ENCODE measurements around the gene CHP1. TPM values are rescaled to one million over a fixed set of nuclear protein-coding genes. Genes with fewer than 3 reads are reported as not detected.
"Not testable (repeated sequence)": the region's sequence is repeated elsewhere in the genome, so short reads cannot be mapped to it uniquely, and the experiment has no call there.

CHP1 gene
- total and polyA plus RNA-seq, 8 donors: 51.2 to 207 (median 59.0) TPM

DNA sequence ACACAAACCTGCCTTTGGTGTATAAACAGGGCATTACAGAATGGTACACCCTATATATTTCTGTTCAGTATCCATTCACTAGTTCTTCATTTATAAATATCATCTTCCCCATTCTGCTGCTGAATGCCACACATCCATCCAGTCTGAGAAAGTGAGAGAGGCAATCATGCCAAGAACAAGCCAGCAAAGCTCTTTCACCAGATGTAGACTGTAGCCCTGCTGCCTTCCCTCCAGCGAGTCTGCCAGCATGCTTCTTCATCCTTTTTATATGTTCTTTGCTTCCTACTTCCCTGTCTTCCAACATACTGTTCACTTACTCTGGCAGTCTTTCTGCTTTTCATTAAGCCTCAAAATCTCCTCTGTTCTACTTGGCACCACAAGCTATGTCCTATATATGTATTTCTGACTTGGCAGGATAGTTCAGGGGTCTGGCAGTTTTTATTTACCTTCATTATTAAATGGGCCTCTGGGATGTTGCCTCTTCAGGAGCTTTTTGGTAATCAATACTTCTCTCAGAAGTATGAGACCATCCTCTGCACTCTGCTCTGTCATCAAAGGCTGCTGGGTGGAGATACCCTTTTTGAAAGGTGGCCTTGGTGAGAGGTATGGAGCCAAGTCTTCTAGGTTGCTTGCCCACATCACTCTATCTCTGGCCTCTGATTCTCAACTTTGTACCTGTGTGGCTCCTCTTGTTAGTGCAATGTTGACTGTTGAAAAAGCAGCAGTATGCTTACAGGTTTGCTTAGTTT is 48.6 kb downstream of the CHP1 start:
- no peak for ATAC-seq

DNA sequence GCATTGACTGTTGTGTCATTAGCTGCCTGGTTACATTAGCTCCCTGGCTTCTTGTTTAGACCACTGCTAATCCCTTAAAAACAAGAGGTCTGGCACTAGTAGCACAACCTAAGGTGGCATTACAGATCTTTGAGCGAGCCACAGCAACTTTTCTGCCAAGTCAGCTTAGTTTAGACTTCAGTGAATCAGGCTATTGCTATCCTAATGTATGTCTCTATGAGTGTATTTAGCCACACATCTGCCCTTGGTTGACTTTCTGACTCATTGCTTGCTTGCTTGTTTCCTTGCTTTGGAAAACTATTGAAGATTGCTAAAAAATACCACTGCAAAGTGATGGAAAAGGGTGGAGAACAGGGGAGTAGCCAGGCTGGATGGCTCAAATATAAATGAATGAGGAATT is 50.2 kb downstream of the CHP1 start:
- no peak overlapping the region for H3K4me3 ChIP-seq
- DNase-seq: no peak
- H3K9me3 ChIP-seq: no peaks in the 10 kb centered on the region
- peaks cover 0 to 48% of the 10 kb centered on the region in 2 donors for H3K36me3 ChIP-seq
- no peaks in the 10 kb centered on the region for H3K27me3 ChIP-seq
- intact Hi-C loops (cut with DNase I): no loop called here
- ATAC-seq: no peak
- peaks cover 0 to 21% of the 10 kb centered on the region in 2 donors for H3K4me1 ChIP-seq
- H3K27ac ChIP-seq: no peak overlapping the region
- no peak for TF ChIP-seq CTCF (IDR thresholded peaks at IDR 0.05)

More for the DNA sequence above, 48.6 kb downstream of the CHP1 start:
- DNase-seq: no peak
- intact Hi-C loops (cut with DNase I): no loop called here
- Histone ChIP-seq H3K4me3 (no peak overlapping the region), H3K27me3 (no peaks in the 10 kb centered on the region), H3K27ac (no peak overlapping the region), H3K36me3 (peaks cover 0 to 52% of the 10 kb centered on the region in 2 donors), H3K4me1 (peaks cover 0 to 6% of the 10 kb centered on the region in 2 donors), H3K9me3 (no peaks in the 10 kb centered on the region)
- no peak for TF ChIP-seq CTCF (IDR thresholded peaks at IDR 0.05)

GRCh38 chr15:41282436-41282835 is 51.4 kb downstream of the CHP1 start:
- H3K27ac ChIP-seq; H3K27me3 ChIP-seq; H3K9me3 ChIP-seq; H3K4me3 ChIP-seq; DNase-seq; intact Hi-C loops (cut with DNase I); ATAC-seq: not testable (repeated sequence)
- Histone ChIP-seq H3K36me3 (peaks cover 0 to 48% of the 10 kb centered on the region in 2 donors), H3K4me1 (peaks cover 0 to 33% of the 10 kb centered on the region in 2 donors)

DNA sequence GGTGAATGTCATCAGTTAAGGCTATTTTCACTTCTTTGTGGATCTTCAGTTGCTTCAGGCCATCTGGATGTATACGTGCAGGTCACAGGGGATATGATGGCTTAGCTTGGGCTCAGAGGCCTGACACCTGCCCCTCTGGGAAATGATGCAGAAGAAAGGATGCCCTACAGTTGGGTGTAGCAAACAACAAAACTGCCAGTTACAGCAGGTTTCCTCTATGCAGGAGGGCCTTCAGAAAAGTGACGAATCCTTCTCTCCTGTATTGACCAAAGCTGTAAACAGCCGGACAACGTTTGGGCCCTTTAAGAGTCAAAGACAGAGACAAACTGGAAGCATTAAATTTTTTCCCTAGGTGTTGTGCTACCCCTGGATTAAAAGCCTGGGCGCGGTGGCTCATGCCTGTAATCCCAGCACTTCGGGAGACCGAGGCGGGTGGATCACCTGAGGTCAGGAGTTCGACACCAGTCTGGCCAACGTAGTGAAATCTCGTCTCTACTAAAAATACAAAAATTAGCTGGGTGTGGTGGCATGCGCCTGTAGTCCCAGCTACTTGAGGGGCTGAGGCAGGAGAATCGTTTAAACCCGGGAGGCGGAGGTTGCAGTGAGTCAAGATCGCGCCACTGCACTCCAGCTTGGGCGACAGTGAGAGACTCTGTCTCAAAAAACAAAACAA is 52.0 kb downstream of the CHP1 start:
- Histone ChIP-seq H3K27ac (peak overlapping the region; percentile 85 to 90), H3K4me1 (peaks cover 0 to 40% of the 10 kb centered on the region in 2 donors), H3K36me3 (peaks cover 0 to 50% of the 10 kb centered on the region in 2 donors), H3K4me3 (peak overlapping the region; percentile 80 to 95)
- DNase-seq; H3K9me3 ChIP-seq; intact Hi-C loops (cut with DNase I); H3K27me3 ChIP-seq; ATAC-seq: not testable (repeated sequence)

DNA sequence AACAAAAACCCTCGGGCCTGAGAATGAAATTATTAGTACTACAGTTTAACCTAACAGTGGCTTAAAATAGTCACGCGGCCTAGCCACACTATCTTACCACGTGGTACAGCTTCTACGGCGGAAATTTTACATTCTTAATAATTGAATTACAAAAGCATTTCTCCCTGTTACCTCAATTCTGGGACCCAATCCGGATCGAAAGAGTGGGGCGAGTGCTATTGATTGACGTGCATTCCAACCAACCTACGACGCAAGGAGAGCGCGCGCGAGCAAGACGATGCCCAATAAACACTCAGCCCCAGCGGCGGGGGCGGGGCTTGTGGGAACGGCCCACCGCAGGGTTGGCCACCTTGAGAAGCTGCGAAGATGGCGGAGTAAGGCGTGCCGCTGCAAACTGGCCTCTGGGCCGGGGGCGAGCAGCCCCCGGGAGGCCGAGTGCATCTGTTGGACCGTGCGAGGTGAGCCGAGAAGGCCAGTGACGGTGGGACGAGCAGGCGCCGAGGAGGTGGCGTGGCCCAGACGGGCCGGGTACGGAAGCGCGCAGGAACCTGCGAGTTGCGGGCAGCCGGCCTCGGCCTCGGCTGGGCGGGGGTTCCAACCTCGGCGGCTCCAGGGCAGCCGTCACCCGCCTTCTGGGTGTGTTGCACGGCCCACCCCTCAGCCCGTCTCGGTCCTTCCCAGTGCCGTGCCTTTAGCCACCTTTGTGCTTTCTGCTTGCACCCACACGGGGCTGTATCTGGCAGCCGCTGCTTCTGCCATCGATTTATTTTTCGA is 52.8 kb downstream of the CHP1 start:
- Histone ChIP-seq H3K27ac (peak overlapping the region; percentile 85 to 90), H3K9me3 (no peaks in the 10 kb centered on the region), H3K27me3 (no peaks in the 10 kb centered on the region), H3K36me3 (peaks cover 0 to 53% of the 10 kb centered on the region in 2 donors), H3K4me3 (peak overlapping the region; percentile 80 to 95), H3K4me1 (peaks cover 0 to 47% of the 10 kb centered on the region in 2 donors)
- DNase-seq (peak; percentile 96 to 99 (median 98)), ATAC-seq (peak; percentile 99)
- intact Hi-C loops (cut with DNase I): no loop called here
- TF ChIP-seq CTCF (IDR thresholded peaks at IDR 0.05): no peak
